ENCODE data around the gene PARD3B.

PARD3B gene

DNA sequence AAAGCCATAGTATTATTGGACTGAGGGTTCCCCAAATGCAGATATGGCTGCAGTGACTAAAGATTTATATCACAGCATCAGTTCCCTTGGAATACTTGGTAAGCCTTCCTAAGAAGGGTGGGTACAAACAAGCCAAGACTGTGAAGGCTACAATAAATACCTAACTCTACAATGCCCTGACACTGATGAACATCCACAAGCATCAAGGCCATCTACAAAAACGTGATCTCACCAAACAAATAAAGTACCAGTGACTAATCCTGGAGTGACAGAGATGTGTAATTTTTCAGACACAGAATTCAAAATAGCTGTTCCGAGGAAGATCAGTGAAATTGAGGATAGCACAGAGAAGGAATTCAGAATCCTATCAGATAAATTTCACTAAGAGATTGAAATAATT lies 254.5 kb downstream of the PARD3B start:
- no peak overlapping the region for H3K4me3 ChIP-seq (replicated peaks; ENCODE audit: insufficient read depth, low read length)
- no peak overlapping the region for H3K27ac ChIP-seq (replicated peaks)
- TF ChIP-seq, protein P1, sequence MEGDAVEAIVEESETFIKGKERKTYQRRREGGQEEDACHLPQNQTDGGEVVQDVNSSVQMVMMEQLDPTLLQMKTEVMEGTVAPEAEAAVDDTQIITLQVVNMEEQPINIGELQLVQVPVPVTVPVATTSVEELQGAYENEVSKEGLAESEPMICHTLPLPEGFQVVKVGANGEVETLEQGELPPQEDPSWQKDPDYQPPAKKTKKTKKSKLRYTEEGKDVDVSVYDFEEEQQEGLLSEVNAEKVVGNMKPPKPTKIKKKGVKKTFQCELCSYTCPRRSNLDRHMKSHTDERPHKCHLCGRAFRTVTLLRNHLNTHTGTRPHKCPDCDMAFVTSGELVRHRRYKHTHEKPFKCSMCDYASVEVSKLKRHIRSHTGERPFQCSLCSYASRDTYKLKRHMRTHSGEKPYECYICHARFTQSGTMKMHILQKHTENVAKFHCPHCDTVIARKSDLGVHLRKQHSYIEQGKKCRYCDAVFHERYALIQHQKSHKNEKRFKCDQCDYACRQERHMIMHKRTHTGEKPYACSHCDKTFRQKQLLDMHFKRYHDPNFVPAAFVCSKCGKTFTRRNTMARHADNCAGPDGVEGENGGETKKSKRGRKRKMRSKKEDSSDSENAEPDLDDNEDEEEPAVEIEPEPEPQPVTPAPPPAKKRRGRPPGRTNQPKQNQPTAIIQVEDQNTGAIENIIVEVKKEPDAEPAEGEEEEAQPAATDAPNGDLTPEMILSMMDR (IDR thresholded peaks at IDR 0.05; ENCODE audit: insufficient read depth, low read length), result no peak
- TF ChIP-seq REST (IDR thresholded peaks at IDR 0.05; ENCODE audit: insufficient replicate concordance, low read depth), result no peak
- no peak for TF ChIP-seq GABPA (IDR thresholded peaks at IDR 0.05; ENCODE audit: low read depth)
- TF ChIP-seq SPI1 (IDR thresholded peaks at IDR 0.05; ENCODE audit: borderline replicate concordance, low read depth), result no peak
- TF ChIP-seq POLR2AphosphoS5 (IDR thresholded peaks at IDR 0.05; ENCODE audit: low read depth), result no peak
- no peak for DNase-seq (ENCODE audit: low read depth in 1 of 2, low spot score in 1 of 2)
- no peaks in the 10 kb centered on the region for H3K27me3 ChIP-seq (ENCODE audit: insufficient read depth, poor library complexity, severe bottlenecking)

GRCh38 chr2:204808494-204808893 lies 263.2 kb downstream of the PARD3B start:
- Histone ChIP-seq H3K27me3 (ENCODE audit: insufficient read depth, poor library complexity, severe bottlenecking) (no peaks in the 10 kb centered on the region), H3K27ac (replicated peaks) (no peak overlapping the region), H3K4me3 (replicated peaks; ENCODE audit: insufficient read depth, low read length) (no peak overlapping the region)
- DNase-seq (ENCODE audit: low read depth in 1 of 2, low spot score in 1 of 2), result no peak
- no peak for TF ChIP-seq REST (IDR thresholded peaks at IDR 0.05; ENCODE audit: insufficient replicate concordance, low read depth)
- no peak for TF ChIP-seq SPI1 (IDR thresholded peaks at IDR 0.05; ENCODE audit: borderline replicate concordance, low read depth)
- TF ChIP-seq, protein P1 (IDR thresholded peaks at IDR 0.05; ENCODE audit: insufficient read depth, low read length), result no peak
- no peak for TF ChIP-seq GABPA (IDR thresholded peaks at IDR 0.05; ENCODE audit: low read depth)
- no peak for TF ChIP-seq POLR2AphosphoS5 (IDR thresholded peaks at IDR 0.05; ENCODE audit: low read depth)

DNA sequence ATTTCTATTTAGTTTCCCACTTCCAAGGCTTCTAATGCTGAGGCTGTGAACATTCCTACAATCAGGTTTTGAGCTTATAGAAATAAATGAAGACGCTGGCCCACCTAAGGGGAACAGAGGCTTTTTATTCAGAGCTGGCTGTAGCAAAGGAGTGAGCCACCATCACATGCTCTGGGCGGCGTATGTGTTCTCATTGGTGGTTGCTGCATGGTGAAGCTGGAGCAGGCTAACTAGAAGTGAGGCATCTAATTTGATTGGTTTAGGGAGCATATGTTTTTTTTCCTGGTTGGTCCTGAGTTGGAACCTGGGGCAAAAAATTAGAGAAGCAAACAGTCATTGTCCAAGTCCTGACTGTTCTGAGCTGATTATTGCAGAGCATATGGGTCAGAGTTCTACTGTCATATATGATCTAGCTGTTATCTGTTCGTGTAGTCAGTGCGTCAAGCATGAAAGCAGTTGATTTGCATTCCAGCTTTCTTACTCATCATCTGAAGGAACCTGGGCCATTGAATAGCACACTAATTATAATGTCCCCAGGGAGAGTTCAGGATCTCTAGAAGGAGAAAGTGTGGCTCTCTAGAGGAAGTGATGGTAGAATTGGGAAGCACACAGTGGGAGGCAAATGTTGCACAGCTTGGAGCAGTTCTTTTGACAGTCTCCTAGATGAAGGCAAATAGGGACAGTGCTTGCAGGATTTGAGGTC lies 279.6 kb downstream of the PARD3B start:
- no peaks in the 10 kb centered on the region for H3K27me3 ChIP-seq (ENCODE audit: insufficient read depth, poor library complexity, severe bottlenecking)
- TF ChIP-seq GABPA (IDR thresholded peaks at IDR 0.05; ENCODE audit: low read depth), result no peak
- no peak for TF ChIP-seq POLR2AphosphoS5 (IDR thresholded peaks at IDR 0.05; ENCODE audit: low read depth)
- TF ChIP-seq, protein P1 (IDR thresholded peaks at IDR 0.05; ENCODE audit: insufficient read depth, low read length), result no peak
- no peak for TF ChIP-seq REST (IDR thresholded peaks at IDR 0.05; ENCODE audit: insufficient replicate concordance, low read depth)
- no peak for TF ChIP-seq SPI1 (IDR thresholded peaks at IDR 0.05; ENCODE audit: borderline replicate concordance, low read depth)
- no peak overlapping the region for H3K27ac ChIP-seq (replicated peaks)
- H3K4me3 ChIP-seq (replicated peaks; ENCODE audit: insufficient read depth, low read length), result no peak overlapping the region
- no peak for DNase-seq (ENCODE audit: low read depth in 1 of 2, low spot score in 1 of 2)
